Tibial nerve (tissue), 4 donors: ENCODE results near the gene MICAL2. TPM values are rescaled to one million over a fixed set of nuclear protein-coding genes. Genes with fewer than 3 reads are reported as not detected.

Experiments used
- DNase-seq, 2 donors: peaks; one replicate each; pipeline ENCODE4 v3.0.0-alpha.2; 2019; ENCODE audit warnings: low spot score in 2 of 2
- H3K27ac ChIP-seq, 4 donors: fragments of 200-600 bp; sonication (generic) in 3 of 4; one replicate each; pipeline ENCODE4 v1.5.1; 2017 to 2019; ENCODE audit warnings: mild to moderate bottlenecking in 1 of 4
- H3K27me3 ChIP-seq, 2 donors: fragments of 200-600 bp; sonication (generic) in 1 of 2; one replicate each; pipeline versions ENCODE4 v1.5.1 to v1.6.0; 2017 to 2019
- H3K36me3 ChIP-seq, 3 donors: fragments of 200-600 bp; sonication (generic); one replicate each; pipeline ENCODE4 v1.5.1; 2018 to 2019
- H3K4me1 ChIP-seq, 4 donors: fragments of 200-600 bp; sonication (generic) in 3 of 4; one replicate each; pipeline ENCODE4 v1.5.1; 2017 to 2019
- H3K4me3 ChIP-seq, 4 donors: fragments of 200-600 bp; sonication (generic) in 3 of 4; one replicate each; pipeline ENCODE4 v1.5.1; 2017 to 2019; ENCODE audit warnings: mild to moderate bottlenecking in 1 of 4, moderate library complexity in 1 of 4
- H3K9me3 ChIP-seq, 4 donors: fragments of 200-600 bp; sonication (generic) in 3 of 4; one replicate each; pipeline ENCODE4 v1.5.1; 2017 to 2019
- CTCF ChIP-seq, 5 experiments: fragments of 200-600 bp in 3 of 5; fragments of 450-650 bp in 2 of 5; sonication (generic) in 3 of 5; IDR thresholded peaks; one replicate each; pipeline ENCODE4 v1.5.1; 2016 to 2019; ENCODE audit warnings: antibody characterized with exemption in 5 of 5, mild to moderate bottlenecking in 3 of 5, moderate library complexity in 2 of 5
- EP300 ChIP-seq, 2 donors: sonication (generic); formaldehyde crosslinking; IDR thresholded peaks; one replicate each; pipeline ENCODE4 v1.6.1; 2017; ENCODE audit warnings: antibody characterized with exemption in 2 of 2, mild to moderate bottlenecking in 1 of 2
- POLR2A ChIP-seq, 2 donors: fragments of 450-650 bp; IDR thresholded peaks; one replicate each; pipeline ENCODE4 v1.6.1; 2017; ENCODE audit warnings: antibody characterized with exemption in 2 of 2, mild to moderate bottlenecking in 2 of 2, moderate library complexity in 2 of 2
- WGBS, 2 donors: methylation state at CpG; one replicate each; pipeline ENCODE4 v1.1.5; 2018; 5-methylcytosine and 5-hydroxymethylcytosine counted together
- total RNA-seq, 4 donors: library from RNA; depleted of rRNA; stranded (reverse); fragments of >200 nt; gene quantifications; one replicate each; pipeline ENCODE4 v1.1.0, GENCODE V29; 2016

MICAL2 gene
- total RNA-seq, 4 donors from 2014 or later, result 87.0 to 136 (median 101) TPM

- Histone ChIP-seq H3K36me3 (no peaks in the 10 kb centered on the region), H3K4me1 (peaks cover 0 to 37% (median 8%) of the 10 kb centered on the region in 4 donors), H3K9me3 (no peaks in the 10 kb centered on the region), H3K4me3 (no peak overlapping the region), H3K27ac (peak overlapping the region in 1 of 4 donors; percentile 40), H3K27me3 (no peaks in the 10 kb centered on the region)
- DNase-seq, result no peak
- 73 to 78% methylated on average over 5 of the region's 5 CpGs for WGBS, 2 donors
- no peak for TF ChIP-seq EP300 (IDR thresholded peaks at IDR 0.05)
- TF ChIP-seq POLR2A (IDR thresholded peaks at IDR 0.05), result no peak
- no peak for TF ChIP-seq CTCF (IDR thresholded peaks at IDR 0.05)
Observed at GRCh38 chr11:12195768-12196167, 85.4 kb downstream of the MICAL2 start.

GRCh38 chr11:12196308-12196707 lies 85.9 kb downstream of the MICAL2 start:
- Histone ChIP-seq H3K36me3 (no peaks in the 10 kb centered on the region), H3K4me1 (peaks cover 0 to 42% (median 11%) of the 10 kb centered on the region in 4 donors), H3K27ac (peak overlapping the region in 1 of 4 donors; percentile 40), H3K9me3 (no peaks in the 10 kb centered on the region), H3K27me3 (no peaks in the 10 kb centered on the region), H3K4me3 (no peak overlapping the region)
- 91 to 96% methylated on average over 2 of the region's 2 CpGs for WGBS, 2 donors
- no peak for DNase-seq
- TF ChIP-seq EP300 (IDR thresholded peaks at IDR 0.05) (no peak), CTCF (IDR thresholded peaks at IDR 0.05) (no peak), POLR2A (IDR thresholded peaks at IDR 0.05) (no peak)

- Histone ChIP-seq H3K27ac (no peak overlapping the region), H3K27me3 (no peaks in the 10 kb centered on the region), H3K4me3 (no peak overlapping the region), H3K4me1 (peaks cover 0 to 48% (median 11%) of the 10 kb centered on the region in 4 donors), H3K36me3 (no peaks in the 10 kb centered on the region), H3K9me3 (no peaks in the 10 kb centered on the region)
- no peak for DNase-seq
- TF ChIP-seq POLR2A (IDR thresholded peaks at IDR 0.05) (no peak), EP300 (IDR thresholded peaks at IDR 0.05) (no peak), CTCF (IDR thresholded peaks at IDR 0.05) (no peak)
Observed at GRCh38 chr11:12196872-12197271, 86.5 kb downstream of the MICAL2 start.

- peaks cover 0 to 50% (median 11%) of the 10 kb centered on the region in 4 donors for H3K4me1 ChIP-seq
- TF ChIP-seq CTCF (IDR thresholded peaks at IDR 0.05) (no peak), POLR2A (IDR thresholded peaks at IDR 0.05) (no peak), EP300 (IDR thresholded peaks at IDR 0.05) (no peak)
Observed at GRCh38 chr11:12198251-12199222, 88.1 kb downstream of the MICAL2 start.

More at GRCh38 chr11:12198251-12199222, 88.1 kb downstream of the MICAL2 start:
- Histone ChIP-seq H3K27ac (no peak overlapping the region), H3K9me3 (no peaks in the 10 kb centered on the region), H3K36me3 (no peaks in the 10 kb centered on the region), H3K4me3 (no peak overlapping the region), H3K27me3 (no peaks in the 10 kb centered on the region)
- DNase-seq, result no peak
- 78 to 83% methylated on average over 7 to 8 of the region's 8 CpGs for WGBS, 2 donors
